GM10248 (cell line): ENCODE results near the gene ACHE.
A peak's percentile ranks its signal among the peaks of the same experiment; 100 is the strongest.

Experiments
- CTCF ChIA-PET: fragments of 300-600 bp; sonication (Branson Sonifier 250); formaldehyde crosslinking; extraction: SDS; loops from one replicate; lab custom pipeline; 2021; ENCODE audit warnings: antibody characterized with exemption; lab: Yijun Ruan, JAX
- POLR2A ChIA-PET: fragments of 350-650 bp; sonication (Branson Sonifier 250); formaldehyde crosslinking; extraction: SDS; loops from one replicate; lab custom pipeline; 2020; ENCODE audit warnings: antibody characterized with exemption; lab: Yijun Ruan, JAX
- DNase-seq: peaks from one replicate; pipeline ENCODE4 v3.0.0; 2012; ENCODE audit errors: extremely low spot score
- TF ChIP-seq, protein P1 (sequence below): IDR thresholded peaks from 2 replicates; pipeline ENCODE4 v1.5.1; 2012; ENCODE audit warnings: mild to moderate bottlenecking, low read depth; ENCODE audit errors: extremely low read depth, missing control alignments, control extremely low read depth

The ACHE gene

DNA sequence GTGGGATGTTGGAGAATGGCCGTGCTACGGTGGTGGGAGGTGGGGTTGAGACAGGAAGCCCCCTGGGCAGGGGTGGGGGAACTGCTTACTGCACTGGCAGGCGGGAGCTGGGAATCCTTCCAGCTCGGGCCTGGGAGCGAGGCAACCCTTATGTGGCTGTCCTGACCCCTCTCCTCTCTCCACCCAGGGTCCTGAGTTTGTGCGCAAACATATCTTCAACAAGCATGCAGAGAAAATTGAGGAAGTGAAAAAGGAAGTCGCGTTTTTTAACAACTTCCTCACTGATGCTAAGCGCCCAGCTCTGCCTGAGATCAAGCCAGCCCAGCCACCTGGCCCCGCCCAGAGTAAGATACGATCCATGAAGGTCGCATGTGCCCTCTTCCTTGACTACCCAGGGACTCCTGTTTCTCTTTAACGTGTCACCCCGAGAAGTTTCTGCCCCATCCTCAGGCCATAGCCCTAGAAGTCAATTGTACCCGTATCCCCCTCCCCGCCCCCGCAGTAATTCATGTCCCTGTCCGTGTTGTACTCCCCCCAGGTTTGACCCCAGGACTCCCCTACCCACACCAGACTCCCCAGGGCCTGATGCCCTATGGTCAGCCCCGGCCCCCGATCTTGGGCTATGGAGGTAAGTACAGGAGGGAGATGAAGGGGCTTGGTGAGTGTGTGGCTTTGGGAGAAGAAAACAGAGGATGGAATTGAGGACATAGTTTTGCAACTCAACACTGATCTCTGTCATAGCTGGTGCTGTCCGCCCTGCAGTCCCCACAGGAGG lies 8.0 kb downstream of the ACHE start:
- CTCF ChIA-PET: interaction anchor here (0.7 to 2.6 kb wide), 4 partner anchors 11 to 257 kb away, joined by 3 to 15 read pairs (median 7); partner anchors contain the start of genes SLC12A9 and SRRT
- peak; percentile 83 for DNase-seq
- TF ChIP-seq, protein P1, sequence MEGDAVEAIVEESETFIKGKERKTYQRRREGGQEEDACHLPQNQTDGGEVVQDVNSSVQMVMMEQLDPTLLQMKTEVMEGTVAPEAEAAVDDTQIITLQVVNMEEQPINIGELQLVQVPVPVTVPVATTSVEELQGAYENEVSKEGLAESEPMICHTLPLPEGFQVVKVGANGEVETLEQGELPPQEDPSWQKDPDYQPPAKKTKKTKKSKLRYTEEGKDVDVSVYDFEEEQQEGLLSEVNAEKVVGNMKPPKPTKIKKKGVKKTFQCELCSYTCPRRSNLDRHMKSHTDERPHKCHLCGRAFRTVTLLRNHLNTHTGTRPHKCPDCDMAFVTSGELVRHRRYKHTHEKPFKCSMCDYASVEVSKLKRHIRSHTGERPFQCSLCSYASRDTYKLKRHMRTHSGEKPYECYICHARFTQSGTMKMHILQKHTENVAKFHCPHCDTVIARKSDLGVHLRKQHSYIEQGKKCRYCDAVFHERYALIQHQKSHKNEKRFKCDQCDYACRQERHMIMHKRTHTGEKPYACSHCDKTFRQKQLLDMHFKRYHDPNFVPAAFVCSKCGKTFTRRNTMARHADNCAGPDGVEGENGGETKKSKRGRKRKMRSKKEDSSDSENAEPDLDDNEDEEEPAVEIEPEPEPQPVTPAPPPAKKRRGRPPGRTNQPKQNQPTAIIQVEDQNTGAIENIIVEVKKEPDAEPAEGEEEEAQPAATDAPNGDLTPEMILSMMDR: no peak
- POLR2A ChIA-PET: interaction anchor here (0.6 to 5.0 kb wide), 3 partner anchors 11 to 1390 kb away, joined by 3 to 46 read pairs (median 4); partner anchors contain the start of gene SRRT

DNA sequence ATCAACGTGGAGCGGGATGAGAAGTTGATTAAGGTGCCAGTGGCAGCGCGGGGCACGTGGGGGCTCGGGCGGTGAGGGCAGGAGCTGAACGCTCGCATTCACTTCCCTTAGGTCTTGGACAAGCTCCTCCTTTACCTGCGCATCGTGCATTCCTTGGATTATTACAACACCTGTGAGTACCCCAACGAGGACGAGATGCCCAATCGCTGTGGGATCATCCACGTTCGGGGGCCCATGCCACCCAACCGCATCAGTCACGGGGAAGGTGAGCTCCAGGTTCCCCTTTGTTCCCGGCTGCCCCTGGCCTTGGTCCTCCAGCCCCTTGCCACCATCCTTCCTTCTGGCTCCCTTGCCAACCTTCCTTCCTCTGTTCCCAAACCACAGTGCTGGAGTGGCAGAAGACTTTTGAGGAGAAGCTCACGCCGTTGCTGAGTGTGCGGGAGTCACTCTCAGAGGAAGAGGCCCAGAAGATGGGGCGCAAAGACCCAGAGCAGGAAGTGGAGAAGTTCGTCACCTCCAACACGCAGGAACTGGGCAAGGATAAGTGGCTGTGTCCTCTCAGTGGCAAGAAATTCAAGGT lies 8.7 kb downstream of the ACHE start:
- TF ChIP-seq, protein P1: no peak
- DNase-seq: no peak
- ChIA-PET POLR2A (interaction anchor here (5.0 kb wide), 1 partner anchor 10 kb away, joined by 46 read pairs; the partner anchor contains the start of gene SRRT), CTCF (interaction anchor here (0.7 to 2.6 kb wide), 5 partner anchors 8 to 257 kb away, joined by 3 to 15 read pairs (median 4); partner anchors contain the start of genes SLC12A9 and SRRT)

DNA sequence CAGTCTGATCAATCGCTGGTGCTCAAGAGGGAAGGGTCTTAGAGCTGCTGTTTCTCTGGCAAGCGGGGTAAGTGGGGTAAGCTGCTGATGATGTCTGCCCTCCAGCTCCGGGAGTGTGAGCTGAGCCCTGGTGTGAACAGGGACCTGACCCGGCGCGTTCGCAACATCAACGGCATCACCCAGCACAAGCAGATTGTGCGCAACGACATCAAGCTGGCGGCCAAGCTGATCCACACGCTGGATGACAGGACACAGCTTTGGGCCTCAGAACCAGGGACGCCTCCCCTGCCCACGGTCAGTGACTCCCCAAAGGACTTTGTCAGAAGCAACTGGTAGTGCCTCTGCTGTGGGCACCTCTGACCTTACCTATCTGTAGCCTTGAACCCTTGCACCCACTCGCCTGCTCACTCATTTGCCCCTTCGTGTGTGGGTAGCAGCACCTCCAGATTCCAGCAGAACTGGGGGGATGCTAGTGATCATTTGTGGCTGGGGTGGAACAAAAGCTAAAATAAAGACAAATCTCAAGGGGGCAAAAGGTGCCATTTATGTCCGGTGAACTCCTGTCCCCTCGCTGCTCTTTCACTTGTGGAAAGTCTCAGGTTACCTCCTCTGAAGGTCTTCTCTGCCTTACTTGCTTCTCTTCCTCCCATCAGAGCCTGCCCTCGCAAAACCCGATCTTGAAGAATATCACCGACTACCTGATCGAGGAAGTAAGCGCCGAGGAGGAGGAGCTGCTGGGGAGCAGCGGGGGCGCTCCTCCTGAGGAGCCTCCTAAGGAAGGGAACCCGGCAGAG lies 9.3 kb downstream of the ACHE start:
- TF ChIP-seq, protein P1: no peak
- DNase-seq: no peak
- CTCF ChIA-PET: interaction anchor here (1.2 to 2.6 kb wide), 3 partner anchors 9 to 35 kb away, joined by 4 to 15 read pairs (median 11); partner anchors contain the start of genes SLC12A9 and SRRT
- POLR2A ChIA-PET: interaction anchor here (0.9 to 5.0 kb wide), 2 partner anchors 9 to 11 kb away, joined by 3 to 46 read pairs; partner anchors contain the start of gene SRRT

DNA sequence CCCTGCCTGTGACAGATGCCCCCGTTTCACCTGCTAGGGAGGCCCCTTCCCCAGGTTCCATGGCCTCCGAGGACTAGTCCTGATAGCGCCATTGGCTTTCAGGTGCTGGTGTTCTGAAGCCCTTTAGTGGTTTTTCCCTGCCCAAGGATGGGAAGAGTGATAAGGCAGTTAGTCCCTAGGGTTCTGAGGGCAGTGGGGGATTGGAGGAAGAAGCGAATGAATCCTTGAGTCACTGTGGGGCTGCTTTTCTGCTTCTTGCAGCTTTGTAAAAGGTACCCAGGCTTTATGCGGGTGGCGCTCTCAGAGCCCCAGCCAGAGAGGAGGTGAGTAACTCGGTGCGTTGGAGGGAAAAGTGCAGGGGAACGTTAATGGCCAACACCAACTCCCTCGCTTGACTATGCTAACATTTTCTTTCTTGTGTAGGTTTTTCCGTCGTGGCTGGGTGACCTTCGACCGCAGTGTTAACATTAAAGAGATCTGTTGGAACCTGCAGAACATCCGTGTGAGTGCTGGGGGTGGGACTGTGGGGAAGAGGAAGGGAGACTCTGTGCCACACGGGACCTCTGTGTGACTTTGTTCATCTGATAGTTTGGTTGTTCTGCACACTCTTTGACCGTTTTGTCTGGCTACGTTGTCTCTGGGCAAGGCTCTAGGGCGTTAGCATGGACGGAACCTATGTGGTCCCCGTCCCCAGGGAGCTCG lies 10.1 kb downstream of the ACHE start:
- no peak for DNase-seq
- TF ChIP-seq, protein P1: no peak
- CTCF ChIA-PET: interaction anchor here (2.1 to 2.6 kb wide), 2 partner anchors 9 to 34 kb away, joined by 11 to 15 read pairs; partner anchors contain the start of genes SLC12A9 and SRRT
- POLR2A ChIA-PET: interaction anchor here (0.9 kb wide), 1 partner anchor 11 kb away, joined by 3 read pairs; the partner anchor contains the start of gene SRRT

DNA sequence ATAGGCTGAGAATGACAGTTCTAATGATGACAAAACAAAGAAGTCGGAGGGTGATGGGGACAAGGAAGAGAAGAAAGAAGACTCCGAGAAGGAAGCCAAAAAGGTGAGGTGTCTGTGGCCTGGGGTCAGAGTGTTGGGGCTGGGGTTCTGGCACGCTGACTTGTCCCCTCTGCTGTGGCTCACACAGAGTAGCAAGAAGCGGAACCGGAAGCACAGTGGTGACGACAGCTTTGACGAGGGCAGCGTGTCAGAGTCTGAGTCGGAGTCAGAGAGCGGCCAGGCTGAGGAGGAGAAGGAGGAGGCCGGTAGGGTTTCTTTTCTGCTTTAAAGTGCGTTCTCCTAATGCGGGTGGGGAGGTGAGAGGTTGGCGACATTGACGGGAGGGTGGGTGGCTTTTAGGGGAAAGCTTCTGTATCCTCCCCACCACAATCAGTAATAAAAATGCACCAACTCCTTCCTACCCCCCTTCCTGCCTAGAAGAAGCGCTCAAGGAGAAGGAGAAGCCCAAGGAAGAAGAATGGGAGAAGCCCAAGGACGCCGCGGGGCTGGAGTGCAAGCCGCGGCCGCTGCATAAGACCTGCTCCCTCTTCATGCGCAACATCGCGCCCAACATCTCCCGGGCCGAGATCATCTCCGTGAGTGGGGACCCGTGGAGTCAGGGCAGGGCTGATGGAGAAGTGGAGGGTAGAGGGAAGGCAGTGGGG lies 10.8 kb downstream of the ACHE start:
- no peak for DNase-seq
- ChIA-PET POLR2A (interaction anchor here (1.1 kb wide), 1 partner anchor 10 kb away, joined by 3 read pairs; the partner anchor contains the start of gene SRRT), CTCF (no interaction called here)
- TF ChIP-seq, protein P1: no peak
